ENCODE data around the gene FCER2. TPM values are rescaled to one million over a fixed set of nuclear protein-coding genes. Genes with fewer than 3 reads are reported as not detected.

Gene FCER2
- total and polyA plus RNA-seq, 7 experiments from 2014 or later = 0.32 to 3.8 (median 0.52) TPM; not detected in 2

DNA sequence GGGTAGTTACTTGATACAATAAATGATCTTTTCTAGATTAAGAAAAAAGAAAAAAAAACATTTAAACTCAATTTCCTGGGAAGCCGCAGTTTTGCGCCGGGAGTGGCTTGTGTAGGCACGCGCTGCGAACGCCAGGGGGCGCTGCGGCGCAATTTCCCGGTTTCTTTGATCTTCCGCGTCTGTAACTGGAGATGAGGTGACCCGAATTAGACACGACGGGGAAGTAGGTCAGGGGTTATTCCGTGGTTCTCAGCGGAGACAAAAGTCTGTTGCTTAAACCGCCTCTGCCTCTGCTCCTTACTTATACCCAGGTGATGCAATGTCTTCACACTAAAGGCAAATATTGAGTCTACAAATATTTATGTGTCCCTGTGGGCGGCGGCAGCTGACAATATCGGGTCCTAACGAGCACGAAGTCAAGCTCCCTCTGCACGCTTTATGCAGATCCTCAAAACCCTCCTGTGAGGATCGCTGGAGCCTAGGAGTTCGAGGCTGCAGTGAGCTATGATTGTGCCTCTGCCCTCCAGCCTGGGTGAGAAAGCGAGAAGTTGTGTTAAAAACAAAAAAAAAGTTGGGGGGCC is 49.8 kb downstream of the FCER2 start:
- ATAC-seq (peak; percentile 91), DNase-seq (peak; percentile 77 to 91 (median 85))
- ChIA-PET POLR2A (interaction anchor here (1.0 kb wide), 3 partner anchors 14 to 148 kb away, joined by 3 to 4 read pairs (median 3); no protein-coding TSS in a partner anchor), CTCF (interaction anchor here (0.9 to 3.2 kb wide), 3 partner anchors 17 to 148 kb away, joined by 4 to 12 read pairs (median 5); partner anchors contain the start of gene TRAPPC5)
- intact Hi-C loops (cut with micrococcal nuclease) = loop anchor here (1.0 kb wide), 4 partner anchors 27 to 147 kb away; partner anchors contain the start of gene TRAPPC5 (in 1 of the 2)
- Mint-ChIP-seq H3K36me3 (peaks cover 0 to 4% (median 0%) of the 10 kb centered on the region in 5 donors), H3K27ac (peak overlapping the region in 6 of 9 donors; percentile 55 to 85 (median 75)), H3K9me3 (no peaks in the 10 kb centered on the region), H3K27me3 (peaks cover 0 to 6% (median 0%) of the 10 kb centered on the region in 5 donors), H3K4me1 (peaks cover 5 to 15% (median 11%) of the 10 kb centered on the region in 7 donors), H3K4me3 (peak overlapping the region; percentile 60 to 86 (median 81))
- Histone ChIP-seq H3K36me3 (ENCODE audit: control insufficient read depth in 2 of 3, insufficient read depth in 3 of 3, low read length in 3 of 3) (peaks cover 0 to 4% (median 0%) of the 10 kb centered on the region in 3 experiments), H3K27ac (ENCODE audit: low read depth, low read length) (peak overlapping the region; percentile 37), H3K27me3 (ENCODE audit: control insufficient read depth in 2 of 2, insufficient read depth in 2 of 2, low read length in 2 of 2) (no peaks in the 10 kb centered on the region), H3K4me1 (ENCODE audit: control insufficient read depth in 2 of 2, insufficient read depth in 2 of 2, low read length in 2 of 2) (peaks cover 0 to 7% of the 10 kb centered on the region in 2 donors), H3K9me3 (ENCODE audit: control insufficient read depth in 2 of 3, low read length in 3 of 3) (no peaks in the 10 kb centered on the region), H3K4me3 (ENCODE audit: low read length) (peak overlapping the region; percentile 49)

DNA sequence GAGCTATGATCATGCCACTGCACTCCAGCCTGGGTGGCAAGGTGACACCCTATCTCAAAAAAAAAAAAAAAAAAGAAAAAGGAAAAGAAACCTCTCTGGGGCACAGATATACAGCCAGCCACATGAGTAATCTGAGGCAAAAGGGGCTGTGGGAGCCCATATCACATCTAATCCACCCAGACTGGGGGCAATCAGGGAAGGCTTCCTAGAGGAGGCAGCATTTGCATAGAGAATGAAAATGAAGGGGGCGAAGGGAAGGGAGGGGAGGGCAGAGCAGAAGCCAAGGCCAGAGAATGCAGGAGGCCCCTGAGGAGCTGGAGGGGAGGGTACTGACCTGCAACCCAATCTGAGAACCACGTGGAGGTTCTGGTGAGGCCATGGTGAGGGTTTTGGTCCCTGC is 51.8 kb downstream of the FCER2 start:
- Histone ChIP-seq H3K4me3 (ENCODE audit: low read length) (no peak overlapping the region), H3K27ac (ENCODE audit: low read depth, low read length) (no peak overlapping the region), H3K27me3 (ENCODE audit: control insufficient read depth in 2 of 2, insufficient read depth in 2 of 2, low read length in 2 of 2) (no peaks in the 10 kb centered on the region), H3K4me1 (ENCODE audit: control insufficient read depth in 2 of 2, insufficient read depth in 2 of 2, low read length in 2 of 2) (peaks cover 0 to 5% of the 10 kb centered on the region in 2 donors), H3K36me3 (ENCODE audit: control insufficient read depth in 2 of 3, insufficient read depth in 3 of 3, low read length in 3 of 3) (peaks cover 0 to 24% (median 0%) of the 10 kb centered on the region in 3 experiments), H3K9me3 (ENCODE audit: control insufficient read depth in 2 of 3, low read length in 3 of 3) (no peaks in the 10 kb centered on the region)
- intact Hi-C loops (cut with micrococcal nuclease) = no loop called here
- no peaks in the 10 kb centered on the region for H3K9me3 Mint-ChIP-seq
- ATAC-seq (no peak), DNase-seq (no peak)
- H3K4me1 Mint-ChIP-seq = peaks cover 5 to 15% (median 11%) of the 10 kb centered on the region in 7 donors
- H3K27ac Mint-ChIP-seq = no peak overlapping the region
- H3K36me3 Mint-ChIP-seq = peaks cover 0 to 9% (median 4%) of the 10 kb centered on the region in 5 donors
- H3K27me3 Mint-ChIP-seq = peaks cover 0 to 6% (median 0%) of the 10 kb centered on the region in 5 donors
- ChIA-PET CTCF (interaction anchor here (3.2 kb wide), 1 partner anchor 31 kb away, joined by 12 read pairs; the partner anchor contains the start of gene TRAPPC5), POLR2A (no interaction called here)
- no peak overlapping the region for H3K4me3 Mint-ChIP-seq

DNA sequence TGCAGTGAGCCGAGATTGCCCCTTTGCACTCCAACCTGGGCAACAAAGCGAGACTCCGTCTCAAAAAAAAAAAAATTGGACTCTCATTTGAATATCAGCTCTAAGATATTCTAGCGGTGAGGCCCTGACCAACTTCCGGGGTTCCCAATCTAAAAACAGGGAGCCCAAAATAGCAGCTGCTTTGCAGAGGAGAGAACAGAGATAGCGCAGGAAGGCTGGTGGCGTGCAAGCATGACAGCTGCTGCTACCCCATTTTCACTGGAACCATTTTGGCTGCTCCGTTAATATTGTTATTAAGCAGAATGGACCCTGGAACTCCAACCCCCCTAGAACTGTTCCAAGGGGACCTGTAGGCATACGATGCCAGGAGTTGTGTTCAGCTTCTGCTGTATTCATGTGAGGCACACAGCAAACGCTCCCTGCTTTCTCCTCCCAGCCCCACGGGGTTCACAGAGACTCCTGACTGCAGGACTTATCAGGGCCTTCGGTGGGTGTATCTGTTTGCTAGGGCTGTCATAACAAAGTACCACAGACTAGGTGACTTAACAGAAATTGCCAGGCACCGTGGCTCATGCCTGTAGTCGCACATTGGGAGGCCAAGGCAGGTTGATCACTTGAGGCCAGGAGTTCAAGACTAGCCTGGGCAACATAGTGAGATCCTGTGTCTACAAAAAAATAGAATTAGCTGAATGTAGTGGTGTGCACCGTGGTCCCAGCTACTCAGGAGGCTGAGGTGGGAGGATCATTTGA is 53.5 kb downstream of the FCER2 start:
- Histone ChIP-seq H3K9me3 (ENCODE audit: control insufficient read depth in 2 of 3, low read length in 3 of 3) (no peaks in the 10 kb centered on the region), H3K27me3 (ENCODE audit: control insufficient read depth in 2 of 2, insufficient read depth in 2 of 2, low read length in 2 of 2) (no peaks in the 10 kb centered on the region), H3K4me1 (ENCODE audit: control insufficient read depth in 2 of 2, insufficient read depth in 2 of 2, low read length in 2 of 2) (peaks cover 0 to 5% of the 10 kb centered on the region in 2 donors), H3K4me3 (ENCODE audit: low read length) (no peak overlapping the region), H3K27ac (ENCODE audit: low read depth, low read length) (no peak overlapping the region), H3K36me3 (ENCODE audit: control insufficient read depth in 2 of 3, insufficient read depth in 3 of 3, low read length in 3 of 3) (peaks cover 0 to 35% (median 3%) of the 10 kb centered on the region in 3 experiments)
- Mint-ChIP-seq H3K36me3 (peaks cover 0 to 12% (median 5%) of the 10 kb centered on the region in 5 donors), H3K27me3 (peaks cover 0 to 6% (median 0%) of the 10 kb centered on the region in 5 donors), H3K4me1 (peaks cover 5 to 15% (median 11%) of the 10 kb centered on the region in 7 donors), H3K27ac (no peak overlapping the region), H3K4me3 (no peak overlapping the region), H3K9me3 (no peaks in the 10 kb centered on the region)
- no peak for ATAC-seq
- intact Hi-C loops (cut with micrococcal nuclease) = no loop called here
- ChIA-PET CTCF (interaction anchor here (0.5 to 0.6 kb wide), 2 partner anchors 12 to 1126 kb away, joined by 4 to 5 read pairs; no protein-coding TSS in a partner anchor), POLR2A (interaction anchor here (0.7 to 2.0 kb wide), 4 partner anchors 10 to 159 kb away, joined by 3 to 8 read pairs (median 4); partner anchors contain the start of genes PET100, STXBP2 and XAB2)
- DNase-seq = peak in 1 of 9 donors; percentile 6

DNA sequence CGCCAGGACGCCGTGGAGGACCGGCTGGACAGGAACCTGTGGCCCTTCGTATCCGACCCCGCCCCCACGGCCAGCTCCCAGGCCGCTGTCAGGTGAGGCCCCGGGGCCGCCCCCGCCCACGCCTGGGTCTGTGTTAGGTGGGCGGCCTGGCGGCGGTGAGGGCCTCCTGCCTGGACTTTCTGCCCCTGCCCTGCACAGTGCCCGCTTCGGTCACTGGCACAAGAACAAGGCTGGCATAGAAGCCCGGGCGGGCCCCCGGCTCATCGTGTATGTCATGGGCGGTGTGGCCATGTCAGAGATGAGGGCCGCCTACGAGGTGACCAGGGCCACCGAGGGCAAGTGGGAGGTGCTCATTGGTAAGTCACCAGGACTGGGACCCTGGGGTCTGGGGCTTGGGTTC is 54.8 kb downstream of the FCER2 start:
- Mint-ChIP-seq H3K27ac (no peak overlapping the region), H3K4me3 (no peak overlapping the region), H3K36me3 (peaks cover 0 to 12% (median 5%) of the 10 kb centered on the region in 5 donors), H3K27me3 (peaks cover 0 to 6% (median 0%) of the 10 kb centered on the region in 5 donors), H3K9me3 (no peaks in the 10 kb centered on the region), H3K4me1 (peaks cover 1 to 11% (median 4%) of the 10 kb centered on the region in 7 donors)
- peaks cover 0 to 44% (median 3%) of the 10 kb centered on the region in 3 experiments for H3K36me3 ChIP-seq (ENCODE audit: control insufficient read depth in 2 of 3, insufficient read depth in 3 of 3, low read length in 3 of 3)
- H3K27me3 ChIP-seq (ENCODE audit: control insufficient read depth in 2 of 2, insufficient read depth in 2 of 2, low read length in 2 of 2) = no peaks in the 10 kb centered on the region
- H3K9me3 ChIP-seq (ENCODE audit: control insufficient read depth in 2 of 3, low read length in 3 of 3) = no peaks in the 10 kb centered on the region
- ATAC-seq = no peak
- H3K4me3 ChIP-seq (ENCODE audit: low read length) = no peak overlapping the region
- ChIA-PET CTCF (no interaction called here), POLR2A (no interaction called here)
- peak in 1 of 9 donors; percentile 10 for DNase-seq
- peaks cover 0 to 2% of the 10 kb centered on the region in 2 donors for H3K4me1 ChIP-seq (ENCODE audit: control insufficient read depth in 2 of 2, insufficient read depth in 2 of 2, low read length in 2 of 2)
- H3K27ac ChIP-seq (ENCODE audit: low read depth, low read length) = no peak overlapping the region
- intact Hi-C loops (cut with micrococcal nuclease) = no loop called here

DNA sequence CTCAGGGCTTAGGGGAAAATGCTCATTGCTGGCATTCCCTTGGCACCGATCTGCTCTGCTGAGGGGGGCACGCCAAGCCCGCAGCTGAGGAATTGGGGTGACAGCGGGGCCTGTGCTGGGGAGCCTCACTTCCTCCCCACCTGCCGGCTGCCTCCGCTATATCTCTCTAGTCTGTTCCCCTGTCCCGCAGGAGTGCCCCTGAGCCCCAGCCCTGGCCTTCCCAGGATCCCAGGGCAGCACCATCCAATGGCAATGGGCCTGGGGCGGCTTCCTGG is 55.6 kb downstream of the FCER2 start:
- Mint-ChIP-seq H3K9me3 (no peaks in the 10 kb centered on the region), H3K36me3 (peaks cover 0 to 12% (median 5%) of the 10 kb centered on the region in 5 donors), H3K27me3 (peaks cover 0 to 3% (median 0%) of the 10 kb centered on the region in 5 donors), H3K27ac (no peak overlapping the region), H3K4me1 (peaks cover 0 to 11% (median 0%) of the 10 kb centered on the region in 7 donors), H3K4me3 (no peak overlapping the region)
- ChIA-PET POLR2A (no interaction called here), CTCF (no interaction called here)
- no peak overlapping the region for H3K27ac ChIP-seq (ENCODE audit: low read depth, low read length)
- no peak overlapping the region for H3K4me3 ChIP-seq (ENCODE audit: low read length)
- no peaks in the 10 kb centered on the region for H3K27me3 ChIP-seq (ENCODE audit: control insufficient read depth in 2 of 2, insufficient read depth in 2 of 2, low read length in 2 of 2)
- intact Hi-C loops (cut with micrococcal nuclease) = no loop called here
- no peaks in the 10 kb centered on the region for H3K9me3 ChIP-seq (ENCODE audit: control insufficient read depth in 2 of 3, low read length in 3 of 3)
- no peaks in the 10 kb centered on the region for H3K4me1 ChIP-seq (ENCODE audit: control insufficient read depth in 2 of 2, insufficient read depth in 2 of 2, low read length in 2 of 2)
- ATAC-seq (no peak), DNase-seq (peak in 1 of 9 donors; percentile 6)
- peaks cover 0 to 48% (median 3%) of the 10 kb centered on the region in 3 experiments for H3K36me3 ChIP-seq (ENCODE audit: control insufficient read depth in 2 of 3, insufficient read depth in 3 of 3, low read length in 3 of 3)

DNA sequence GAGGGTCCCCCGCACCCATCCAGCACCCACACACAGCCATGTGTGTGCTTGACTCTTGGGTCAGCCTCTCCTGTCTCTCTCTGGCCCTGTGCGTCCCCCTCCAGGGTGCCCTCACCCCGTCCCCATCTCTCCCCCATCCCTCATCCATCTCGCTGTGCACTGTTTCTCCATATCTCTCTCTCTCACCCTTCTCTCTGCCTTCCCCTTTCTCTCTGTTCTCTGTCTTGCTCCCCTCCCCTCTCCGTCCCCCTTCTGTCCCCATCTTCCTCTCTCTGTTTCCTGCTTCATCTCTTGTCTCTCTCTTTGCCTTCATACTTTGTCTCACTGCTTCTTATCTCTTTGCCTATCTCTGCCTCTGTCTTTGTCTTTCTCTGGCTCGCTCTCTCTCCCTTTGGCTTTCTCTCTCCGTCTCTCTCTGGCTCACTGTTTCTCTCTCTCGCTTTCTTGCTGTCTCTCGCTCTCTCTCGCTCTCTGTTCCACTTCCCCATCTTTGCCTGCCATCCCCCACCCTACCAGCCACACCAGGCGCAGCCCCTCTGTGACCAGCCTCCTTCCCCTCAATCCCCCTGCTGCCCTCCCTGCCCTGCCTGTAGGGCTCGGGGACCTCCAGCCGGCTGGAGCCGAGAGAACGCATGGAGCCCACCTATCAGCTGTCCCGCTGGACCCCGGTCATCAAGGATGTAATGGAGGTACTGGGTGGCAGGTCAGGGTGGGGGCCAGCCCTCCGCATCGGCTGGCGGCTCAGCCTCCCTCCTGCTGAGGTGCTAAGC is 56.1 kb downstream of the FCER2 start:
- H3K9me3 Mint-ChIP-seq = no peaks in the 10 kb centered on the region
- H3K4me3 Mint-ChIP-seq = no peak overlapping the region
- no peaks in the 10 kb centered on the region for H3K27me3 ChIP-seq (ENCODE audit: control insufficient read depth in 2 of 2, insufficient read depth in 2 of 2, low read length in 2 of 2)
- ChIA-PET CTCF (no interaction called here), POLR2A (interaction anchor here (0.9 kb wide), 1 partner anchor 10 kb away, joined by 3 read pairs; no protein-coding TSS in a partner anchor)
- intact Hi-C loops (cut with micrococcal nuclease) = no loop called here
- no peak overlapping the region for H3K4me3 ChIP-seq (ENCODE audit: low read length)
- DNase-seq (peak in 1 of 9 donors; percentile 7), ATAC-seq (peak; percentile 4)
- peak overlapping the region in 5 of 9 donors; percentile 14 to 74 (median 48) for H3K27ac Mint-ChIP-seq
- peaks cover 0 to 54% (median 3%) of the 10 kb centered on the region in 3 experiments for H3K36me3 ChIP-seq (ENCODE audit: control insufficient read depth in 2 of 3, insufficient read depth in 3 of 3, low read length in 3 of 3)
- peaks cover 0 to 11% (median 0%) of the 10 kb centered on the region in 7 donors for H3K4me1 Mint-ChIP-seq
- no peaks in the 10 kb centered on the region for H3K9me3 ChIP-seq (ENCODE audit: control insufficient read depth in 2 of 3, low read length in 3 of 3)
- H3K27me3 Mint-ChIP-seq = peaks cover 0 to 3% (median 0%) of the 10 kb centered on the region in 5 donors
- peaks cover 0 to 12% (median 5%) of the 10 kb centered on the region in 5 donors for H3K36me3 Mint-ChIP-seq
- H3K27ac ChIP-seq (ENCODE audit: low read depth, low read length) = no peak overlapping the region
- no peaks in the 10 kb centered on the region for H3K4me1 ChIP-seq (ENCODE audit: control insufficient read depth in 2 of 2, insufficient read depth in 2 of 2, low read length in 2 of 2)

Measured in naive thymus-derived CD4-positive, alpha-beta T cell (primary cell).